UCSD-AML1 (cell line): Measurements from ENCODE around the gene UQCC2.

Source experiments
- DNase-seq: peaks from one replicate; lab custom pipeline; 2025; ENCODE audit not compliant: unreplicated experiment; lab: John Stamatoyannopoulos, UW

UQCC2 gene

GRCh38 chr6:33711140-33712129, at the start of gene UQCC2:
Gene UQCC2 (minus strand): TSS chr6:33711700. CDS start chr6:33711686, 14 bp downstream.
- peak; percentile 98 for DNase-seq

- no peak for DNase-seq
Measured at GRCh38 chr6:33759887-33760629, 48.6 kb upstream of the UQCC2 start.

GRCh38 chr6:33758815-33759216, 47.3 kb upstream of the UQCC2 start:
- DNase-seq, result no peak

GRCh38 chr6:33757906-33758305, 46.4 kb upstream of the UQCC2 start:
- no peak for DNase-seq

- no peak for DNase-seq
Measured at GRCh38 chr6:33757113-33757512, 45.6 kb upstream of the UQCC2 start.

- no peak for DNase-seq
Measured at GRCh38 chr6:33756211-33756954, 44.9 kb upstream of the UQCC2 start.

GRCh38 chr6:33755070-33755869, 43.8 kb upstream of the UQCC2 start:
- no peak for DNase-seq

- DNase-seq, result no peak
Measured at GRCh38 chr6:33754222-33754621, 42.7 kb upstream of the UQCC2 start.

GRCh38 chr6:33752646-33753015, 41.1 kb upstream of the UQCC2 start:
- no peak for DNase-seq

GRCh38 chr6:33751771-33752645, 40.5 kb upstream of the UQCC2 start:
- DNase-seq, result no peak

GRCh38 chr6:33750244-33750991, 38.9 kb upstream of the UQCC2 start:
- DNase-seq, result no peak

- no peak for DNase-seq
Measured at GRCh38 chr6:33749401-33749800, 37.9 kb upstream of the UQCC2 start.

GRCh38 chr6:33748841-33749240, 37.3 kb upstream of the UQCC2 start:
- DNase-seq, result no peak

GRCh38 chr6:33747823-33748222, 36.3 kb upstream of the UQCC2 start:
- DNase-seq, result no peak

GRCh38 chr6:33746651-33747100, 35.2 kb upstream of the UQCC2 start, which contains the start of gene IP6K3:
Gene IP6K3 (minus strand): TSS chr6:33746905. CDS start chr6:33735476, 11,429 bp downstream.
- DNase-seq, result no peak

GRCh38 chr6:33746036-33746600, 34.6 kb upstream of the UQCC2 start:
- DNase-seq, result no peak

GRCh38 chr6:33745548-33745947, 34.0 kb upstream of the UQCC2 start:
- DNase-seq, result no peak

GRCh38 chr6:33744895-33745546, 33.5 kb upstream of the UQCC2 start:
- DNase-seq, result no peak
